ELF-1 (cell line): Measurements from ENCODE around the gene STK17A.
A peak's percentile ranks its signal among the peaks of the same experiment; 100 is the strongest.

Experiments
- DNase-seq: peaks from one replicate; pipeline ENCODE4 v3.0.0-alpha.2; 2016; ENCODE audit warnings: low read depth, low spot score

The STK17A gene

GRCh38 chr7:43582503-43583423, at the start of gene STK17A:
TSS of gene STK17A (plus strand) at chr7:43583108. CDS start at chr7:43583244, 136 bp downstream.
- DNase-seq = peak; percentile 98

- DNase-seq = no peak
Observed at GRCh38 chr7:43533801-43534479, 49.0 kb upstream of the STK17A start.

- no peak for DNase-seq
Observed at GRCh38 chr7:43535031-43535451, 47.9 kb upstream of the STK17A start.

- DNase-seq = no peak
Observed at GRCh38 chr7:43535810-43536585, 46.9 kb upstream of the STK17A start.

GRCh38 chr7:43536773-43537172, 46.1 kb upstream of the STK17A start:
- no peak for DNase-seq

GRCh38 chr7:43537765-43538403, 45.0 kb upstream of the STK17A start:
- no peak for DNase-seq

- no peak for DNase-seq
Observed at GRCh38 chr7:43538404-43538771, 44.5 kb upstream of the STK17A start.

- no peak for DNase-seq
Observed at GRCh38 chr7:43540471-43540870, 42.4 kb upstream of the STK17A start.

- no peak for DNase-seq
Observed at GRCh38 chr7:43542716-43543115, 40.2 kb upstream of the STK17A start.

GRCh38 chr7:43546231-43546630, 36.7 kb upstream of the STK17A start:
- no peak for DNase-seq

- DNase-seq = no peak
Observed at GRCh38 chr7:43550427-43550826, 32.5 kb upstream of the STK17A start.

GRCh38 chr7:43552122-43552521, 30.8 kb upstream of the STK17A start:
- DNase-seq = no peak

- DNase-seq = no peak
Observed at GRCh38 chr7:43553999-43554398, 28.9 kb upstream of the STK17A start.

- no peak for DNase-seq
Observed at GRCh38 chr7:43554423-43554822, 28.5 kb upstream of the STK17A start.

GRCh38 chr7:43557831-43558495, 24.9 kb upstream of the STK17A start:
- DNase-seq = no peak

- DNase-seq = no peak
Observed at GRCh38 chr7:43559171-43559945, 23.6 kb upstream of the STK17A start.

- no peak for DNase-seq
Observed at GRCh38 chr7:43559946-43560335, 23.0 kb upstream of the STK17A start.

GRCh38 chr7:43560742-43561330, 22.1 kb upstream of the STK17A start:
- DNase-seq = no peak

- DNase-seq = no peak
Observed at GRCh38 chr7:43562383-43562782, 20.5 kb upstream of the STK17A start.

- DNase-seq = no peak
Observed at GRCh38 chr7:43565786-43566185, 17.1 kb upstream of the STK17A start.
